AG04450 (cell line): ENCODE measurements around the gene KIAA1671. TPM values are rescaled to one million over a fixed set of nuclear protein-coding genes. Genes with fewer than 3 reads are reported as not detected.

Experiments used
- CTCF ChIA-PET: fragments of 300-600, 350-600 bp; formaldehyde crosslinking; extraction: SDS; loops from one replicate; lab custom pipeline; 2022; ENCODE audit warnings: antibody characterized with exemption, inconsistent platforms; lab: Charles Lee
- POLR2A ChIA-PET: fragments of 350-600 bp; formaldehyde crosslinking; extraction: SDS; loops from one replicate; lab custom pipeline; 2021; ENCODE audit warnings: antibody characterized with exemption, inconsistent platforms; lab: Yijun Ruan, JAX
- DNase-seq: peaks from one replicate; pipeline ENCODE4 v3.0.0-alpha.2; 2011; ENCODE audit warnings: low read depth, low spot score
- H3K27ac ChIP-seq: one replicate; pipeline ENCODE4 v1.5.1; 2012; ENCODE audit warnings: low read depth, low read length, control low read depth
- H3K27me3 ChIP-seq: one replicate; pipeline ENCODE4 v1.6.0; 2012; ENCODE audit warnings: low read length; ENCODE audit not compliant: control insufficient read depth, insufficient read depth
- H3K4me3 ChIP-seq: 2 replicates; pipeline ENCODE4 v1.5.1; 2011; ENCODE audit warnings: mild to moderate bottlenecking, low read depth, low read length, control low read depth
- H3K9me3 ChIP-seq: 2 replicates; pipeline ENCODE4 v1.5.1; 2012; ENCODE audit warnings: low read length; ENCODE audit not compliant: control insufficient read depth, insufficient read depth
- polyA plus RNA-seq: library from polyadenylated mRNA; depleted of rRNA; stranded (reverse); fragments of >200 nt; gene quantifications from 2 replicates; pipeline ENCODE4 v1.2.3, GENCODE V29; 2011
- TF ChIP-seq, protein P1 (sequence below): IDR thresholded peaks from 2 replicates; pipeline ENCODE4 v1.5.1; 2011; ENCODE audit warnings: low read depth, low read length, control low read depth, inconsistent platforms

KIAA1671 gene
- polyA plus RNA-seq, 1 experiment, result 0.02 TPM

GRCh38 chr22:25025491-25026400 is 73.2 kb downstream of the KIAA1671 start:
- TF ChIP-seq, protein P1, sequence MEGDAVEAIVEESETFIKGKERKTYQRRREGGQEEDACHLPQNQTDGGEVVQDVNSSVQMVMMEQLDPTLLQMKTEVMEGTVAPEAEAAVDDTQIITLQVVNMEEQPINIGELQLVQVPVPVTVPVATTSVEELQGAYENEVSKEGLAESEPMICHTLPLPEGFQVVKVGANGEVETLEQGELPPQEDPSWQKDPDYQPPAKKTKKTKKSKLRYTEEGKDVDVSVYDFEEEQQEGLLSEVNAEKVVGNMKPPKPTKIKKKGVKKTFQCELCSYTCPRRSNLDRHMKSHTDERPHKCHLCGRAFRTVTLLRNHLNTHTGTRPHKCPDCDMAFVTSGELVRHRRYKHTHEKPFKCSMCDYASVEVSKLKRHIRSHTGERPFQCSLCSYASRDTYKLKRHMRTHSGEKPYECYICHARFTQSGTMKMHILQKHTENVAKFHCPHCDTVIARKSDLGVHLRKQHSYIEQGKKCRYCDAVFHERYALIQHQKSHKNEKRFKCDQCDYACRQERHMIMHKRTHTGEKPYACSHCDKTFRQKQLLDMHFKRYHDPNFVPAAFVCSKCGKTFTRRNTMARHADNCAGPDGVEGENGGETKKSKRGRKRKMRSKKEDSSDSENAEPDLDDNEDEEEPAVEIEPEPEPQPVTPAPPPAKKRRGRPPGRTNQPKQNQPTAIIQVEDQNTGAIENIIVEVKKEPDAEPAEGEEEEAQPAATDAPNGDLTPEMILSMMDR, result no peak
- ChIA-PET CTCF (no interaction called here), POLR2A (no interaction called here)
- H3K4me3 ChIP-seq, result no peak overlapping the region
- H3K27ac ChIP-seq, result no peak overlapping the region
- DNase-seq, result no peak
- peaks cover 20% of the 10 kb centered on the region for H3K9me3 ChIP-seq
- no peaks in the 10 kb centered on the region for H3K27me3 ChIP-seq

- DNase-seq, result no peak
- TF ChIP-seq, protein P1, result no peak
- H3K4me3 ChIP-seq, result no peak overlapping the region
- ChIA-PET CTCF (no interaction called here), POLR2A (no interaction called here)
- no peak overlapping the region for H3K27ac ChIP-seq
- H3K9me3 ChIP-seq, result peaks cover 20% of the 10 kb centered on the region
- no peaks in the 10 kb centered on the region for H3K27me3 ChIP-seq
These were observed 74.8 kb downstream of the KIAA1671 start for GRCh38 chr22:25027043-25027906.

GRCh38 chr22:25027959-25028840 is 75.7 kb downstream of the KIAA1671 start:
- DNase-seq, result no peak
- POLR2A ChIA-PET, result no interaction called here
- Histone ChIP-seq H3K4me3 (no peak overlapping the region), H3K27ac (no peak overlapping the region), H3K9me3 (peaks cover 20% of the 10 kb centered on the region), H3K27me3 (no peaks in the 10 kb centered on the region)
- TF ChIP-seq, protein P1, result no peak
- CTCF ChIA-PET, result interaction anchor here (0.6 to 1.2 kb wide), 2 partner anchors 9 to 20 kb away, joined by 3 read pairs; no protein-coding TSS in a partner anchor

DNA sequence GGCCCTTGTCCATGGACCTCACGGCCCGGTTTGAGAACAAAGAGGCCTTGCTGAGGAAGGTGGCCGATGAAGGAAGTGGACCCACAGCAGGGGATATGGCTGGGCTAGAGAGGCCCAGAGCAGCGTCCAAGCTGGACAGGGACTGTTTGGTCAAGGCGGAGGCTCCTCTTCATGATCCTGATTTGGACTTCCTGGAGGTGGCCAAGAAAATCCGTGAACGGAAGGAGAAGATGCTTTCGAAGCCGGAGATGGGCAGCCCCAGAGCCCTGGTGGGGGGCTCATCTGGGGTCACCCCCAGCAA is 76.3 kb downstream of the KIAA1671 start:
- ChIA-PET CTCF (interaction anchor here (1.2 kb wide), 1 partner anchor 19 kb away, joined by 3 read pairs; no protein-coding TSS in a partner anchor), POLR2A (no interaction called here)
- H3K27me3 ChIP-seq, result no peaks in the 10 kb centered on the region
- no peak overlapping the region for H3K27ac ChIP-seq
- TF ChIP-seq, protein P1, result no peak
- no peak overlapping the region for H3K4me3 ChIP-seq
- no peak for DNase-seq
- peaks cover 20% of the 10 kb centered on the region for H3K9me3 ChIP-seq
